Measurements from ENCODE around the gene ICOSLG.
"Not testable (repeated sequence)": the region's sequence is repeated elsewhere in the genome, so short reads cannot be mapped to it uniquely, and the experiment has no call there.

Gene ICOSLG

GRCh38 chr21:44220674-44221073, 20.1 kb downstream of the ICOSLG start:
- not testable (repeated sequence) for DNase-seq

GRCh38 chr21:44218461-44218860, 22.3 kb downstream of the ICOSLG start:
- not testable (repeated sequence) for DNase-seq

- not testable (repeated sequence) for DNase-seq
These were observed 28.8 kb downstream of the ICOSLG start for GRCh38 chr21:44211978-44212377.

- not testable (repeated sequence) for DNase-seq
These were observed 29.2 kb downstream of the ICOSLG start for GRCh38 chr21:44211574-44211973.

- DNase-seq, result not testable (repeated sequence)
These were observed 32.7 kb downstream of the ICOSLG start for GRCh38 chr21:44207860-44208646.

- not testable (repeated sequence) for DNase-seq
These were observed 33.8 kb downstream of the ICOSLG start for GRCh38 chr21:44206698-44207676.

- not testable (repeated sequence) for DNase-seq
These were observed 34.6 kb downstream of the ICOSLG start for GRCh38 chr21:44206187-44206586.

- not testable (repeated sequence) for DNase-seq
These were observed 38.0 kb downstream of the ICOSLG start for GRCh38 chr21:44202590-44203299.

GRCh38 chr21:44199997-44200396, 40.7 kb downstream of the ICOSLG start:
- DNase-seq, result not testable (repeated sequence)

- no peak for DNase-seq
These were observed 41.3 kb downstream of the ICOSLG start for GRCh38 chr21:44199448-44199847.

GRCh38 chr21:44197156-44197516, 43.6 kb downstream of the ICOSLG start:
- not testable (repeated sequence) for DNase-seq

GRCh38 chr21:44196212-44197155, 44.3 kb downstream of the ICOSLG start:
- DNase-seq, result not testable (repeated sequence)

GRCh38 chr21:44194888-44195287, 45.9 kb downstream of the ICOSLG start:
- not testable (repeated sequence) for DNase-seq

GRCh38 chr21:44194451-44194850, 46.3 kb downstream of the ICOSLG start:
- not testable (repeated sequence) for DNase-seq

GRCh38 chr21:44193108-44193507, 47.6 kb downstream of the ICOSLG start:
- not testable (repeated sequence) for DNase-seq

- not testable (repeated sequence) for DNase-seq
These were observed 50.1 kb downstream of the ICOSLG start for GRCh38 chr21:44190349-44191271.

GRCh38 chr21:44184862-44185261, 55.9 kb downstream of the ICOSLG start:
- not testable (repeated sequence) for DNase-seq

- DNase-seq, result not testable (repeated sequence)
These were observed 58.5 kb downstream of the ICOSLG start for GRCh38 chr21:44182202-44182601.

- DNase-seq, result not testable (repeated sequence)
These were observed 59.2 kb downstream of the ICOSLG start for GRCh38 chr21:44181506-44181905.

GRCh38 chr21:44176127-44176526, 64.6 kb downstream of the ICOSLG start:
- DNase-seq, result not testable (repeated sequence)

All from retina (tissue), 1 donor.